Kidney epithelial cell (primary cell): Measurements from ENCODE around the gene COA1. TPM values are rescaled to one million over a fixed set of nuclear protein-coding genes. Genes with fewer than 3 reads are reported as not detected.
"Not testable (repeated sequence)": the region's sequence is repeated elsewhere in the genome, so short reads cannot be mapped to it uniquely, and the experiment has no call there.

Experiments
- DNase-seq: peaks from one replicate; pipeline ENCODE4 v3.0.0-alpha.2; 2010; ENCODE audit warnings: low read depth
- H3K27me3 ChIP-seq: 2 replicates; pipeline ENCODE4 v1.6.0; 2011; ENCODE audit warnings: low read length; ENCODE audit not compliant: control insufficient read depth, insufficient read depth
- H3K36me3 ChIP-seq: 2 replicates; pipeline ENCODE4 v1.5.1; 2011; ENCODE audit warnings: low read length; ENCODE audit not compliant: control insufficient read depth, insufficient read depth
- H3K4me3 ChIP-seq: 2 replicates; pipeline ENCODE4 v1.5.1; 2011; ENCODE audit warnings: low read depth, mild to moderate bottlenecking, control low read depth, low read length
- CTCF ChIP-seq: IDR thresholded peaks from 2 replicates; pipeline ENCODE4 v1.5.1; 2011; ENCODE audit warnings: mild to moderate bottlenecking, moderate library complexity, low read length, control low read depth, inconsistent platforms; ENCODE audit not compliant: insufficient read depth, poor library complexity, severe bottlenecking
- total RNA-seq: library from RNA; depleted of rRNA; stranded (reverse); fragments of >200 nt; gene quantifications from 2 replicates; pipeline ENCODE4 v1.2.3, GENCODE V29; 2015

The COA1 gene
- total RNA-seq, 1 donor from 2014 or later, result 67.1 TPM

GRCh38 chr7:43630482-43630881 is 98.8 kb downstream of the COA1 start:
- DNase-seq, result no peak
- H3K27me3 ChIP-seq, result no peaks in the 10 kb centered on the region
- no peak overlapping the region for H3K4me3 ChIP-seq
- H3K36me3 ChIP-seq, result peaks cover 2% of the 10 kb centered on the region
- no peak for TF ChIP-seq CTCF

GRCh38 chr7:43629857-43630256 is 99.5 kb downstream of the COA1 start:
- H3K4me3 ChIP-seq, result no peak overlapping the region
- no peaks in the 10 kb centered on the region for H3K27me3 ChIP-seq
- DNase-seq, result no peak
- H3K36me3 ChIP-seq, result peaks cover 2% of the 10 kb centered on the region
- no peak for TF ChIP-seq CTCF

- Histone ChIP-seq H3K36me3 (no peaks in the 10 kb centered on the region), H3K4me3 (no peak overlapping the region), H3K27me3 (no peaks in the 10 kb centered on the region)
- no peak for DNase-seq
- no peak for TF ChIP-seq CTCF
Measured at GRCh38 chr7:43628431-43628830, 100.9 kb downstream of the COA1 start.

GRCh38 chr7:43627798-43628197 is 101.5 kb downstream of the COA1 start:
- H3K36me3 ChIP-seq, H3K27me3 ChIP-seq, DNase-seq, H3K4me3 ChIP-seq: not testable (repeated sequence)

- Histone ChIP-seq H3K4me3 (no peak overlapping the region), H3K36me3 (no peaks in the 10 kb centered on the region), H3K27me3 (no peaks in the 10 kb centered on the region)
- no peak for TF ChIP-seq CTCF
- DNase-seq, result no peak
Measured at GRCh38 chr7:43626695-43627094, 102.6 kb downstream of the COA1 start.

- H3K27me3 ChIP-seq, result no peaks in the 10 kb centered on the region
- H3K36me3 ChIP-seq, result no peaks in the 10 kb centered on the region
- no peak for TF ChIP-seq CTCF
- H3K4me3 ChIP-seq, result no peak overlapping the region
- no peak for DNase-seq
Measured at GRCh38 chr7:43625980-43626379, 103.3 kb downstream of the COA1 start.
